IMR-90 (cell line): Measurements from ENCODE around the gene TPI1. TPM values are rescaled to one million over a fixed set of nuclear protein-coding genes. Genes with fewer than 3 reads are reported as not detected.

ENCODE experiments used
- ATAC-seq: fragments of 200-7000 bp; cut with Tn5 transposase; 2 replicates; pipeline ENCODE4 v1.9.1; 2020; ENCODE audit warnings: low read depth, mild to moderate bottlenecking, moderate library complexity
- BruUV-seq: library from RNA; stranded (reverse); fragments of 400-500 nt; replicated peaks from 2 replicates; lab custom pipeline; 2021; lab: Mats Ljungman, UMichigan
- CTCF ChIA-PET: fragments of 300-600 bp; formaldehyde crosslinking; extraction: SDS; loops from one replicate; lab custom pipeline; 2021; ENCODE audit warnings: antibody characterized with exemption; lab: Yijun Ruan, JAX
- POLR2A ChIA-PET: fragments of 300-600 bp; sonication (Branson Sonifier 250); formaldehyde crosslinking; loops from one replicate; lab custom pipeline; 2022; ENCODE audit warnings: antibody characterized with exemption; ENCODE audit not compliant: unreplicated experiment; lab: Charles Lee
- DNase-seq: peaks from one replicate; pipeline ENCODE4 v3.0.0; 2013
- H2AFZ ChIP-seq: replicated peaks from 2 replicates; pipeline ENCODE3; 2013; ENCODE audit warnings: low read length, mild to moderate bottlenecking; ENCODE audit not compliant: poor library complexity
- H2AK5ac ChIP-seq: 2 replicates; pipeline ENCODE4 v1.6.1; 2013; ENCODE audit warnings: low read depth, low read length, inconsistent platforms
- H2AK9ac ChIP-seq: replicated peaks from 2 replicates; pipeline ENCODE3; 2013; ENCODE audit warnings: mild to moderate bottlenecking, low read depth, low read length, moderate library complexity; ENCODE audit not compliant: poor library complexity
- H2BK120ac ChIP-seq: 2 replicates; pipeline ENCODE4 v1.6.1; 2013; ENCODE audit warnings: low read depth, low read length, inconsistent platforms
- H2BK15ac ChIP-seq: 3 replicates; pipeline ENCODE4 v1.6.1; 2013; ENCODE audit warnings: low read depth, low read length, inconsistent platforms
- H2BK20ac ChIP-seq: 2 replicates; pipeline ENCODE4 v1.6.1; 2013; ENCODE audit warnings: low read depth, mild to moderate bottlenecking, inconsistent platforms, low read length, moderate library complexity
- H2BK5ac ChIP-seq: 2 replicates; pipeline ENCODE4 v1.6.1; 2013; ENCODE audit warnings: mild to moderate bottlenecking, low read depth, low read length, inconsistent platforms; ENCODE audit not compliant: poor library complexity, severe bottlenecking
- H3K14ac ChIP-seq: replicated peaks from 2 replicates; pipeline ENCODE4 v1.6.1; 2013; ENCODE audit warnings: low read depth, low read length, inconsistent platforms
- H3K18ac ChIP-seq: 2 replicates; pipeline ENCODE4 v1.6.1; 2013; ENCODE audit warnings: low read depth, low read length, control low read depth
- H3K23ac ChIP-seq: 2 replicates; pipeline ENCODE4 v1.6.1; 2013; ENCODE audit warnings: low read depth, low read length, inconsistent platforms
- H3K27ac ChIP-seq: 2 replicates; pipeline ENCODE4 v1.5.1; 2013; ENCODE audit warnings: mild to moderate bottlenecking, control low read depth, low read length; ENCODE audit not compliant: insufficient read depth
- H3K27me3 ChIP-seq: 2 replicates; pipeline ENCODE4 v1.6.1; 2013; ENCODE audit warnings: low read length; ENCODE audit not compliant: control insufficient read depth, insufficient read depth
- H3K36me3 ChIP-seq: 2 replicates; pipeline ENCODE4 v1.6.1; 2013; ENCODE audit warnings: low read length, mixed read lengths; ENCODE audit not compliant: control insufficient read depth, insufficient read depth
- H3K4ac ChIP-seq: 2 replicates; pipeline ENCODE4 v1.6.1; 2013; ENCODE audit warnings: low read depth, low read length, inconsistent platforms
- H3K4me1 ChIP-seq: 2 replicates; pipeline ENCODE4 v1.6.1; 2013; ENCODE audit warnings: low read length, mixed read lengths; ENCODE audit not compliant: control insufficient read depth, insufficient read depth
- H3K4me2 ChIP-seq: 2 replicates; pipeline ENCODE4 v1.6.1; 2013; ENCODE audit warnings: low read depth, mild to moderate bottlenecking, control low read depth, low read length, moderate library complexity
- H3K4me3 ChIP-seq: 2 replicates; pipeline ENCODE4 v1.5.1; 2013; ENCODE audit warnings: low read depth, mild to moderate bottlenecking, control low read depth, low read length, moderate library complexity; ENCODE audit not compliant: insufficient read depth
- H3K56ac ChIP-seq: 2 replicates; pipeline ENCODE4 v1.6.1; 2013; ENCODE audit warnings: low read length, inconsistent platforms; ENCODE audit not compliant: insufficient read depth; ENCODE audit errors: extremely low read depth
- H3K79me1 ChIP-seq, 2 experiments: 2 replicates each; pipeline ENCODE4 v1.6.1; 2013; ENCODE audit warnings: low read length in 2 of 2, inconsistent platforms in 1 of 2, low read depth in 1 of 2
- H3K9ac ChIP-seq: 2 replicates; pipeline ENCODE4 v1.6.1; 2013; ENCODE audit warnings: low read depth, low read length, control low read depth
- H3K9me1 ChIP-seq: 2 replicates; pipeline ENCODE4 v1.6.1; 2013; ENCODE audit warnings: low read length, inconsistent platforms; ENCODE audit not compliant: insufficient read depth
- H3K9me3 ChIP-seq: 2 replicates; pipeline ENCODE4 v1.6.1; 2013; ENCODE audit warnings: low read length; ENCODE audit not compliant: control insufficient read depth, insufficient read depth
- H4K20me1 ChIP-seq: 2 replicates; pipeline ENCODE4 v1.6.1; 2013; ENCODE audit warnings: low read length, inconsistent platforms; ENCODE audit not compliant: insufficient read depth
- H4K5ac ChIP-seq: 2 replicates; pipeline ENCODE4 v1.6.1; 2013; ENCODE audit warnings: mild to moderate bottlenecking, low read depth, low read length, control low read depth
- H4K8ac ChIP-seq, 2 experiments: 2 replicates each; pipeline ENCODE4 v1.6.1; 2013; ENCODE audit warnings: low read depth in 2 of 2, low read length in 2 of 2, control low read depth in 1 of 2, inconsistent platforms in 1 of 2
- H4K91ac ChIP-seq: 2 replicates; pipeline ENCODE4 v1.6.1; 2013; ENCODE audit warnings: low read depth, low read length, inconsistent platforms; ENCODE audit not compliant: insufficient read depth
- CEBPB ChIP-seq: IDR thresholded peaks from 2 replicates; pipeline ENCODE4 v1.6.1; 2012; ENCODE audit warnings: low read depth, low read length, improper control_type of control experiment
- CTCF ChIP-seq: conservative IDR thresholded peaks from 2 replicates; pipeline ENCODE4 v1.5.1; 2012; ENCODE audit warnings: mild to moderate bottlenecking, low read depth, low read length, improper control_type of control experiment
- ELK1 ChIP-seq: fragments of 150-350 bp; IDR thresholded peaks from 2 replicates; pipeline ENCODE4 v1.6.1; 2016; ENCODE audit warnings: low read depth, mild to moderate bottlenecking, low read length, moderate library complexity, borderline replicate concordance
- FOS ChIP-seq: fragments of 150-350 bp; IDR thresholded peaks from 2 replicates; pipeline ENCODE4 v1.6.1; 2016; ENCODE audit warnings: low read depth, low read length
- MAFK ChIP-seq: IDR thresholded peaks from 2 replicates; pipeline ENCODE4 v1.6.1; 2012; ENCODE audit warnings: low read depth, low read length, improper control_type of control experiment
- MAZ ChIP-seq: IDR thresholded peaks from 2 replicates; pipeline ENCODE4 v1.6.1; 2012; ENCODE audit warnings: low read depth, mild to moderate bottlenecking, low read length, improper control_type of control experiment, moderate library complexity, borderline replicate concordance
- NFE2L2 ChIP-seq: fragments of 150-350 bp; IDR thresholded peaks from 2 replicates; pipeline ENCODE4 v1.6.1; 2016; ENCODE audit warnings: low read depth, mild to moderate bottlenecking, low read length
- POLR2A ChIP-seq: IDR thresholded peaks from 2 replicates; pipeline ENCODE4 v1.6.1; 2012; ENCODE audit warnings: mild to moderate bottlenecking, low read depth, low read length
- RAD21 ChIP-seq: IDR thresholded peaks from 2 replicates; pipeline ENCODE4 v1.6.1; 2012; ENCODE audit warnings: low read length, improper control_type of control experiment
- RCOR1 ChIP-seq: IDR thresholded peaks from 2 replicates; pipeline ENCODE4 v1.6.1; 2012; ENCODE audit warnings: mild to moderate bottlenecking, low read length, improper control_type of control experiment; ENCODE audit not compliant: insufficient replicate concordance
- RFX5 ChIP-seq: IDR thresholded peaks from 2 replicates; pipeline ENCODE4 v1.8.0; 2012; ENCODE audit warnings: low read depth, mild to moderate bottlenecking, low read length, moderate library complexity
- SMC3 ChIP-seq: fragments of 150-350 bp; IDR thresholded peaks from 2 replicates; pipeline ENCODE4 v1.6.1; 2016; ENCODE audit warnings: low read depth, mild to moderate bottlenecking, antibody characterized with exemption, low read length, moderate library complexity
- USF2 ChIP-seq: fragments of 150-350 bp; IDR thresholded peaks from 2 replicates; pipeline ENCODE4 v1.6.1; 2017; ENCODE audit warnings: mild to moderate bottlenecking, antibody characterized with exemption, low read length, low read depth
- WGBS, 2 experiments: methylation state at CpG; one replicate each; pipeline versions ENCODE4 v1.1.5 to v1.1.7; 2013; ENCODE audit warnings: missing lambda C conversion rate in 2 of 2; ENCODE audit not compliant: insufficient read length in 1 of 2; ENCODE audit errors: extremely low coverage in 2 of 2; 5-methylcytosine and 5-hydroxymethylcytosine counted together
- dilution Hi-C: fragments of 300-500 bp; cut with HindIII; formaldehyde crosslinking; loops from one replicate; pipeline ENCODE4 v1.14.3; 2018; ENCODE audit warnings: low sequenced_read_pairs; ENCODE audit not compliant: unreplicated experiment
- in situ Hi-C: fragments of 300-500 bp; cut with MboI; formaldehyde crosslinking; loops from 3 replicates; pipeline ENCODE4 v1.14.3; 2019; ENCODE audit warnings: low sequenced_read_pairs, inconsistent platforms, mixed read lengths
- intact Hi-C: fragments of 100-400 bp; cut with micrococcal nuclease; formaldehyde crosslinking; loops from 2 replicates; pipeline ENCODE4 v1.10.0; 2022
- polyA plus RNA-seq, 3 experiments: library from polyadenylated mRNA; depleted of rRNA; stranded (reverse); fragments of >200 nt; gene quantifications; 2 replicates each; pipeline ENCODE4 v1.2.3, GENCODE V29; 2012; ENCODE audit warnings: low replicate concordance in 1 of 3
- total RNA-seq: library from RNA; depleted of rRNA; stranded (reverse); fragments of >200 nt; gene quantifications from 2 replicates; pipeline ENCODE4 v1.2.3, GENCODE V29; 2012

The TPI1 gene
- total and polyA plus RNA-seq, 2 of the 4 experiments (the other 2 are of a cell fraction) = 1,995 to 2,176 TPM

- no peak overlapping the region for H2BK15ac ChIP-seq
- peaks cover 25% of the 10 kb centered on the region for H3K4me1 ChIP-seq
- dilution Hi-C loops (no loop called here), intact Hi-C loops (loop anchor here (1.0 to 5.0 kb wide), 6 partner anchors 47 to 209 kb away; partner anchors contain the start of genes MLF2 and ZNF384), in situ Hi-C loops (loop anchor here (5.0 to 10.0 kb wide), 2 partner anchors 73 to 211 kb away; partner anchors contain the start of gene MLF2)
- peak overlapping the region; percentile 38; the same call in 1 of the 2 replicates for H4K91ac ChIP-seq
- H2AK9ac ChIP-seq = peak overlapping the region; percentile 94
- H4K20me1 ChIP-seq = peaks cover 9% of the 10 kb centered on the region; the same call in 1 of the 2 replicates
- peaks cover 6% of the 10 kb centered on the region for H3K9me1 ChIP-seq
- H3K4me2 ChIP-seq = peak overlapping the region; percentile 73
- peak overlapping the region; percentile 89 for H2AFZ ChIP-seq
- ATAC-seq (peak; percentile 47), DNase-seq (peak; percentile 84)
- H4K8ac ChIP-seq = peak overlapping the region in 1 of 2 experiments; percentile 78; a peak in 1 of 4 replicates
- POLR2A ChIA-PET = no interaction called here
- peaks cover 11 to 52% of the 10 kb centered on the region in 2 experiments; a peak in 3 of 4 replicates for H3K79me1 ChIP-seq
- H3K27me3 ChIP-seq = peaks cover 2% of the 10 kb centered on the region; the same call in 1 of the 2 replicates
- H3K27ac ChIP-seq = no peak overlapping the region
- WGBS, 2 experiments = 18% methylated on average over 2 of the region's 19 CpGs; no CpG with 5 or more reads in 1 of the 2 experiments
- no peaks in the 10 kb centered on the region for H3K9me3 ChIP-seq
- H2AK5ac ChIP-seq = peak overlapping the region; percentile 69
- H3K18ac ChIP-seq = no peak overlapping the region
- H2BK20ac ChIP-seq = no peak overlapping the region
- H2BK120ac ChIP-seq = 0 out of 2 replicates have a peak overlapping the region, but pooled peaks have one; percentile 4
- H3K4me3 ChIP-seq = peak overlapping the region; percentile 18; the same call in 1 of the 2 replicates
- H3K36me3 ChIP-seq = peaks cover 3% of the 10 kb centered on the region
- H3K23ac ChIP-seq = peak overlapping the region; percentile 19
- H2BK5ac ChIP-seq = no peak overlapping the region
- no TSS peak for BruUV-seq
- CTCF ChIA-PET = interaction anchor here (1.0 kb wide), 1 partner anchor 59 kb away, joined by 4 read pairs; the partner anchor contains the start of gene PTMS
- H3K4ac ChIP-seq = peak overlapping the region; percentile 68
- H3K56ac ChIP-seq = no peak overlapping the region
- H3K14ac ChIP-seq = peak overlapping the region; percentile 67
- no peak overlapping the region for H3K9ac ChIP-seq
- no peak overlapping the region; the same call in 1 of the 2 replicates for H4K5ac ChIP-seq
- TF ChIP-seq CEBPB = no peak
- no peak for TF ChIP-seq POLR2A
- no peak for TF ChIP-seq NFE2L2
- TF ChIP-seq ELK1 = no peak
- TF ChIP-seq RAD21 = peak; percentile 96
- peak; percentile 51 for TF ChIP-seq MAZ
- TF ChIP-seq SMC3 = peak; percentile 81
- peak; percentile 30 for TF ChIP-seq RCOR1
- no peak for TF ChIP-seq FOS
- TF ChIP-seq USF2 = no peak
- TF ChIP-seq MAFK = no peak
- TF ChIP-seq CTCF = peak; percentile 97
- no peak for TF ChIP-seq RFX5
Measured at GRCh38 chr12:6825398-6826124, 41.8 kb upstream of the TPI1 start.
